ENCODE results near the gene MINDY3.
"Not testable (repeated sequence)": the region's sequence is repeated elsewhere in the genome, so short reads cannot be mapped to it uniquely, and the experiment has no call there.

The MINDY3 gene

GRCh38 chr10:15853800-15854199, 6.5 kb downstream of the MINDY3 start:
- DNase-seq = no peak

GRCh38 chr10:15852111-15852557, 8.2 kb downstream of the MINDY3 start:
- no peak for DNase-seq

- DNase-seq = not testable (repeated sequence)
Measured at GRCh38 chr10:15850337-15850978, 9.8 kb downstream of the MINDY3 start.

- DNase-seq = no peak
Measured at GRCh38 chr10:15849316-15849715, 11.0 kb downstream of the MINDY3 start.

GRCh38 chr10:15847481-15847880, 12.8 kb downstream of the MINDY3 start:
- DNase-seq = no peak

- no peak for DNase-seq
Measured at GRCh38 chr10:15844517-15844916, 15.8 kb downstream of the MINDY3 start.

- no peak for DNase-seq
Measured at GRCh38 chr10:15843695-15844094, 16.6 kb downstream of the MINDY3 start.

GRCh38 chr10:15842556-15843169, 17.6 kb downstream of the MINDY3 start:
- DNase-seq = no peak

GRCh38 chr10:15841696-15842095, 18.6 kb downstream of the MINDY3 start:
- DNase-seq = no peak

- no peak for DNase-seq
Measured at GRCh38 chr10:15836807-15837206, 23.5 kb downstream of the MINDY3 start.

GRCh38 chr10:15829495-15829894, 30.8 kb downstream of the MINDY3 start:
- no peak for DNase-seq

GRCh38 chr10:15824498-15824897, 35.8 kb downstream of the MINDY3 start:
- no peak for DNase-seq

- DNase-seq = no peak
Measured at GRCh38 chr10:15822131-15822530, 38.2 kb downstream of the MINDY3 start.

- no peak for DNase-seq
Measured at GRCh38 chr10:15821046-15821683, 39.1 kb downstream of the MINDY3 start.

GRCh38 chr10:15817409-15818046, 42.8 kb downstream of the MINDY3 start:
- DNase-seq = peak; percentile 66

- no peak for DNase-seq
Measured at GRCh38 chr10:15815242-15815885, 44.9 kb downstream of the MINDY3 start.

GRCh38 chr10:15814565-15814964, 45.7 kb downstream of the MINDY3 start:
- DNase-seq = no peak

GRCh38 chr10:15813415-15813814, 46.9 kb downstream of the MINDY3 start:
- DNase-seq = no peak

- DNase-seq = no peak
Measured at GRCh38 chr10:15809450-15809849, 50.9 kb downstream of the MINDY3 start.

GRCh38 chr10:15808204-15808797, 52.0 kb downstream of the MINDY3 start:
- DNase-seq = no peak

GRCh38 chr10:15805395-15806058, 54.8 kb downstream of the MINDY3 start:
- DNase-seq = no peak

- no peak for DNase-seq
Measured at GRCh38 chr10:15804109-15804508, 56.2 kb downstream of the MINDY3 start.
